HepG2 (cell line): ENCODE results near the gene FGFBP2. TPM values are rescaled to one million over a fixed set of nuclear protein-coding genes. Genes with fewer than 3 reads are reported as not detected.

Experiments
- ATAC-seq: fragments of 200-7000 bp; cut with Tn5 transposase; 3 replicates; pipeline ENCODE4 v1.9.1; 2020; ENCODE audit warnings: mild to moderate bottlenecking, moderate library complexity
- BruUV-seq: library from RNA; stranded (reverse); fragments of 400-500 nt; replicated peaks from 2 replicates; lab custom pipeline; 2021; lab: Mats Ljungman, UMichigan
- CTCF ChIA-PET: fragments of 300-600 bp; formaldehyde crosslinking; extraction: SDS; loops from one replicate; lab custom pipeline; 2021; ENCODE audit warnings: low total read pairs, inconsistent platforms, low intra/inter-chr PET ratio; lab: Yijun Ruan, JAX
- POLR2A ChIA-PET: fragments of 350-600 bp; sonication (Branson Sonifier 250); formaldehyde crosslinking; loops from one replicate; lab custom pipeline; 2020; ENCODE audit warnings: antibody characterized with exemption, inconsistent platforms; lab: Yijun Ruan, JAX
- DNase-seq: peaks from one replicate; pipeline ENCODE4 v3.0.0-alpha.2; 2015; ENCODE audit warnings: low spot score
- FAIRE-seq: peaks from 3 replicates; lab custom pipeline; 2011; peaks lifted over from hg19 to GRCh38; lab: Jason Lieb, UNC
- H2AFZ ChIP-seq: one replicate; pipeline ENCODE4 v1.6.1; 2011; ENCODE audit warnings: low read length, inconsistent platforms
- H3K27ac ChIP-seq: fragments of 300-600 bp; 3 replicates; pipeline ENCODE4 v1.8.0; 2011; ENCODE audit warnings: mixed run types, mild to moderate bottlenecking, mixed read lengths, low read length, inconsistent platforms; ENCODE audit not compliant: insufficient read depth; ENCODE audit errors: extremely low read length
- H3K27me3 ChIP-seq, 2 experiments: fragments of 200-600 bp in 1 of 2; 2 replicates in 1 of 2; 3 replicates in 1 of 2; pipeline versions ENCODE4 v1.6.0 to v1.8.0; 2011; ENCODE audit warnings: low read length in 2 of 2, mild to moderate bottlenecking in 2 of 2, moderate library complexity in 2 of 2, inconsistent platforms in 1 of 2; ENCODE audit not compliant: insufficient read depth in 2 of 2, control insufficient read depth in 1 of 2
- H3K36me3 ChIP-seq, 2 experiments: fragments of 200-600 bp in 1 of 2; replicated peaks in 1 of 2; 2 replicates in 1 of 2; 3 replicates in 1 of 2; pipeline versions ENCODE4 v1.5.1 to v1.8.0; 2011; ENCODE audit warnings: low read length in 2 of 2, inconsistent platforms in 1 of 2; ENCODE audit not compliant: insufficient read depth in 2 of 2, control insufficient read depth in 1 of 2
- H3K4me1 ChIP-seq: 2 replicates; pipeline ENCODE4 v1.5.1; 2012; ENCODE audit warnings: low read length, inconsistent platforms; ENCODE audit not compliant: insufficient read depth
- H3K4me2 ChIP-seq: 2 replicates; pipeline ENCODE4 v1.6.0; 2011; ENCODE audit warnings: low read depth, low read length, inconsistent platforms
- H3K4me3 ChIP-seq, 3 experiments: fragments of 200-600 bp in 1 of 3; sonication (generic), shearing (Covaris generic) in 1 of 3; replicated peaks in 1 of 3; 2 replicates each; pipeline ENCODE4 v1.5.1; 2011 to 2016; ENCODE audit warnings: low read length in 3 of 3, inconsistent platforms in 2 of 3, low read depth in 2 of 3, mild to moderate bottlenecking in 2 of 3, control low read depth in 1 of 3, mixed read lengths in 1 of 3; ENCODE audit not compliant: insufficient read depth in 1 of 3
- H3K79me2 ChIP-seq: one replicate; pipeline ENCODE4 v1.6.1; 2011; ENCODE audit warnings: low read length, inconsistent platforms; ENCODE audit not compliant: insufficient read depth
- H3K9ac ChIP-seq: 2 replicates; pipeline ENCODE4 v1.6.0; 2011; ENCODE audit warnings: mild to moderate bottlenecking, low read depth, low read length, inconsistent platforms; ENCODE audit not compliant: insufficient read depth
- H3K9me3 ChIP-seq: 2 replicates; pipeline ENCODE4 v1.5.1; 2012; ENCODE audit warnings: mild to moderate bottlenecking, low read length
- H4K20me1 ChIP-seq: 2 replicates; pipeline ENCODE4 v1.6.0; 2011; ENCODE audit warnings: inconsistent platforms, mild to moderate bottlenecking, low read length, moderate library complexity; ENCODE audit not compliant: insufficient read depth
- FOXP1 ChIP-seq, 2 experiments: fragments of 450-650 bp in 1 of 2; IDR thresholded peaks; 2 replicates each; pipeline ENCODE4 v1.6.1; 2017 to 2018; ENCODE audit warnings: antibody characterized with exemption in 1 of 2
- HNRNPUL1 ChIP-seq: fragments of 200-400 bp; formaldehyde crosslinking; IDR thresholded peaks from 2 replicates; pipeline ENCODE4 v1.6.1; 2017; ENCODE audit warnings: low read depth, mild to moderate bottlenecking, low read length, moderate library complexity
- THAP9 ChIP-seq: sonication (generic); formaldehyde crosslinking; IDR thresholded peaks from 2 replicates; pipeline ENCODE4; 2020; ENCODE audit warnings: missing genetic modification reagents, mild to moderate bottlenecking, borderline replicate concordance
- YY1 ChIP-seq: IDR thresholded peaks from 2 replicates; pipeline ENCODE4 v1.6.1; 2011; ENCODE audit warnings: low read length, low read depth, moderate library complexity, mild to moderate bottlenecking; ENCODE audit not compliant: insufficient read depth, insufficient replicate concordance
- ZGPAT ChIP-seq: IDR thresholded peaks from 2 replicates; pipeline ENCODE4 v1.6.1; 2016; ENCODE audit warnings: mild to moderate bottlenecking
- ZNF280D ChIP-seq: sonication (generic); formaldehyde crosslinking; IDR thresholded peaks from 2 replicates; pipeline ENCODE4 v1.5.1; 2020; ENCODE audit warnings: mild to moderate bottlenecking, missing genetic modification reagents
- ZNF414 ChIP-seq: sonication (generic); formaldehyde crosslinking; IDR thresholded peaks from 2 replicates; pipeline ENCODE4 v1.5.0; 2020; ENCODE audit warnings: missing genetic modification reagents
- ZNF644 ChIP-seq: IDR thresholded peaks from 2 replicates; pipeline ENCODE4 v1.6.1; 2016; ENCODE audit warnings: low read depth
- WGBS: methylation state at CpG from one replicate; pipeline ENCODE4 v1.1.6; 2017; ENCODE audit warnings: low lambda C conversion rate; 5-methylcytosine and 5-hydroxymethylcytosine counted together
- in situ Hi-C: cut with HindIII; loops from 2 replicates; pipeline ENCODE4 v1.10.0; 2017; ENCODE audit warnings: low pct_unique_long_range_greater_than_20kb; ENCODE audit not compliant: extremely low pct_ligation_motif_present
- intact Hi-C: fragments of 100-400 bp; cut with micrococcal nuclease; formaldehyde crosslinking; loops from one replicate; pipeline ENCODE4 v1.10.0; 2022; ENCODE audit not compliant: unreplicated experiment
- polyA plus RNA-seq, 8 experiments: library from polyadenylated mRNA; depleted of rRNA in 3 of 8; stranded (reverse) in 7 of 8; unstranded in 1 of 8; fragments of >200 nt; fragmentation: Illumina TruSeq in 4 of 8; extraction: Trizol in 4 of 8; gene quantifications; 2 replicates each; pipeline versions ENCODE4 v1.2.1 to v1.2.3, GENCODE V29; 2011 to 2016; ENCODE audit warnings: low read depth in 4 of 8, missing spikeins in 1 of 8, mixed read lengths in 1 of 8; ENCODE audit not compliant: insufficient read depth in 1 of 8
- total RNA-seq, 5 experiments: library from RNA; depleted of rRNA; stranded (reverse); fragments of >200 nt; fragmentation: Illumina TruSeq; extraction: Trizol; gene quantifications; 2 replicates each; pipeline ENCODE4 v1.2.3, GENCODE V29; 2016; ENCODE audit warnings: low read depth in 1 of 5

The FGFBP2 gene
- total and polyA plus RNA-seq, 2 of the 13 experiments (the other 11 are each of a cell fraction or from before 2014, with no cell fraction given), result not detected

- ATAC-seq, result no peak
- POLR2A ChIA-PET, result no interaction called here
- CTCF ChIA-PET, result no interaction called here
- TF ChIP-seq HNRNPUL1 (no peak), ZNF280D (no peak), ZNF644 (CRISPR knock-in tag) (no peak), ZNF414 (CRISPR knock-in tag) (no peak), ZGPAT (no peak), YY1 (no peak), FOXP1 (IDR thresholded peaks at IDR 0.05) (no peak), FOXP1 (CRISPR knock-in tag; IDR thresholded peaks at IDR 0.05) (no peak), THAP9 (CRISPR knock-in tag) (no peak)
- DNase-seq, result no peak
- no peaks in the 10 kb centered on the region for H3K36me3 ChIP-seq
- in situ Hi-C loops, result no loop called here
- no peaks in the 10 kb centered on the region for H3K4me1 ChIP-seq
- intact Hi-C loops, result no loop called here
- no peaks in the 10 kb centered on the region for H4K20me1 ChIP-seq
- H3K27me3 ChIP-seq, result no peaks in the 10 kb centered on the region
- WGBS, result 54% methylated on average over 4 of the region's 4 CpGs
- no peak overlapping the region for H3K4me3 ChIP-seq
- no peak for FAIRE-seq
- no peak overlapping the region for H2AFZ ChIP-seq
- no peaks in the 10 kb centered on the region for H3K9me3 ChIP-seq
- no peak overlapping the region for H3K27ac ChIP-seq
- H3K9ac ChIP-seq, result no peak overlapping the region
- BruUV-seq, result no TSS peak
- no peaks in the 10 kb centered on the region for H3K79me2 ChIP-seq
- H3K4me2 ChIP-seq, result no peak overlapping the region
These were observed 46.2 kb upstream of the FGFBP2 start for GRCh38 chr4:16009153-16009552.
